Fibroblast of lung (primary cell): ENCODE measurements around the gene SEC23B. TPM values are rescaled to one million over a fixed set of nuclear protein-coding genes. Genes with fewer than 3 reads are reported as not detected.

Experiments used
- DNase-seq, 2 donors: peaks; one replicate each; pipeline versions ENCODE4 v3.0.0 to v3.0.0-alpha.2; 2010; ENCODE audit warnings: low read depth in 2 of 2
- H2AFZ ChIP-seq: 2 replicates; pipeline ENCODE4 v1.5.1; 2012; ENCODE audit warnings: low read length, control low read depth, inconsistent platforms
- H3K27ac ChIP-seq: 2 replicates; pipeline ENCODE4 v1.5.1; 2011; ENCODE audit warnings: low read length, control low read depth; ENCODE audit not compliant: insufficient read depth
- H3K27me3 ChIP-seq: 2 replicates; pipeline ENCODE4 v1.5.1; 2011; ENCODE audit warnings: mild to moderate bottlenecking, low read length; ENCODE audit not compliant: control insufficient read depth, insufficient read depth
- H3K36me3 ChIP-seq: 2 replicates; pipeline ENCODE4 v1.5.1; 2011; ENCODE audit warnings: low read length; ENCODE audit not compliant: control insufficient read depth, insufficient read depth
- H3K4me1 ChIP-seq: 2 replicates; pipeline ENCODE4 v1.5.1; 2011; ENCODE audit warnings: low read length; ENCODE audit not compliant: control insufficient read depth, insufficient read depth; ENCODE audit errors: extremely low read depth
- H3K4me2 ChIP-seq: 2 replicates; pipeline ENCODE4 v1.5.1; 2011; ENCODE audit warnings: low read length, control low read depth; ENCODE audit not compliant: insufficient read depth; ENCODE audit errors: extremely low read depth
- H3K4me3 ChIP-seq, 4 experiments: fragments of 200-600 bp in 1 of 4; sonication (generic) in 1 of 4; replicated peaks in 1 of 4; 2 replicates each; pipeline ENCODE4 v1.5.1; 2011 to 2016; ENCODE audit warnings: low read length in 4 of 4, low read depth in 3 of 4, mild to moderate bottlenecking in 3 of 4, control low read depth in 2 of 4, inconsistent platforms in 1 of 4, mixed read lengths in 1 of 4; ENCODE audit not compliant: insufficient read depth in 1 of 4; ENCODE audit errors: control extremely low read depth in 1 of 4
- H3K79me2 ChIP-seq: 2 replicates; pipeline ENCODE4 v1.5.1; 2012; ENCODE audit warnings: mild to moderate bottlenecking, low read length, inconsistent platforms; ENCODE audit not compliant: control insufficient read depth, insufficient read depth
- H3K9ac ChIP-seq: 2 replicates; pipeline ENCODE4 v1.5.1; 2011; ENCODE audit warnings: mild to moderate bottlenecking, low read length, control low read depth; ENCODE audit not compliant: insufficient read depth
- H3K9me3 ChIP-seq: 2 replicates; pipeline ENCODE4 v1.5.1; 2012; ENCODE audit warnings: low read depth, low read length; ENCODE audit not compliant: control insufficient read depth, insufficient read depth
- H4K20me1 ChIP-seq: 2 replicates; pipeline ENCODE4 v1.5.1; 2011; ENCODE audit warnings: low read length; ENCODE audit not compliant: control insufficient read depth, insufficient read depth; ENCODE audit errors: extremely low read depth
- CTCF ChIP-seq, 2 donors: IDR thresholded peaks in 1 of 2; conservative IDR thresholded peaks in 1 of 2; 1 replicate in 1 of 2; 2 replicates in 1 of 2; pipeline ENCODE4 v1.5.1; 2011 to 2012; ENCODE audit warnings: low read length in 2 of 2, control low read depth in 1 of 2, inconsistent platforms in 1 of 2, low read depth in 1 of 2, mild to moderate bottlenecking in 1 of 2
- EZH2 ChIP-seq: IDR thresholded peaks from 2 replicates; pipeline ENCODE4 v1.5.1; 2012; ENCODE audit warnings: low read length, control low read depth, mild to moderate bottlenecking; ENCODE audit errors: missing control alignments
- polyA plus RNA-seq, 2 donors: library from polyadenylated mRNA; depleted of rRNA in 1 of 2; stranded (reverse) in 1 of 2; unstranded in 1 of 2; fragments of >200 nt; gene quantifications; 2 replicates each; pipeline ENCODE4 v1.2.1, GENCODE V29; 2011 to 2012; ENCODE audit warnings: missing spikeins in 1 of 2
- total RNA-seq: library from RNA; depleted of rRNA; stranded (reverse); fragments of >200 nt; gene quantifications from 2 replicates; pipeline ENCODE4 v1.2.1, GENCODE V29; 2014

SEC23B gene
- total and polyA plus RNA-seq, 2 donors (not counting 1 experiment from before 2014, with no cell fraction given), result 51.0 to 52.0 TPM

GRCh38 chr20:18596270-18596669 is 88.5 kb downstream of the SEC23B start:
- no peak overlapping the region for H3K4me3 ChIP-seq
- H3K36me3 ChIP-seq, result peaks cover 2% of the 10 kb centered on the region
- H3K4me1 ChIP-seq, result no peaks in the 10 kb centered on the region
- no peak overlapping the region for H3K4me2 ChIP-seq
- no peak overlapping the region for H3K9ac ChIP-seq
- TF ChIP-seq CTCF (conservative IDR thresholded peaks at IDR 0.05 in 1 of 2, IDR thresholded peaks at IDR 0.05 in 1 of 2; ENCODE audit: low read depth in 1 of 2, low read length in 2 of 2) (no peak), EZH2 (no peak)
- no peaks in the 10 kb centered on the region for H3K79me2 ChIP-seq
- no peak for DNase-seq
- H3K27ac ChIP-seq, result no peak overlapping the region
- no peaks in the 10 kb centered on the region for H3K27me3 ChIP-seq
- no peaks in the 10 kb centered on the region for H3K9me3 ChIP-seq
- no peak overlapping the region for H2AFZ ChIP-seq
- no peaks in the 10 kb centered on the region for H4K20me1 ChIP-seq

GRCh38 chr20:18609741-18610140 is 102.0 kb downstream of the SEC23B start:
- no peak for TF ChIP-seq EZH2
- no peak for TF ChIP-seq CTCF (conservative IDR thresholded peaks at IDR 0.05 in 1 of 2, IDR thresholded peaks at IDR 0.05 in 1 of 2; ENCODE audit: low read depth in 1 of 2, low read length in 2 of 2)
- H3K4me3 ChIP-seq, result no peak overlapping the region
- H3K4me2 ChIP-seq, result no peak overlapping the region
- no peak overlapping the region for H3K27ac ChIP-seq
- no peak overlapping the region for H2AFZ ChIP-seq
- DNase-seq, result no peak
- no peaks in the 10 kb centered on the region for H3K79me2 ChIP-seq
- no peaks in the 10 kb centered on the region for H3K27me3 ChIP-seq
- no peaks in the 10 kb centered on the region for H3K36me3 ChIP-seq
- no peak overlapping the region for H3K9ac ChIP-seq
- no peaks in the 10 kb centered on the region for H4K20me1 ChIP-seq
- H3K9me3 ChIP-seq, result no peaks in the 10 kb centered on the region
- H3K4me1 ChIP-seq, result no peaks in the 10 kb centered on the region

Other genes with a start within 250 kb of the SEC23B start
- gene ZNF133, start 219.4 kb upstream of the SEC23B start, total RNA-seq, result 27.0 and 31.5 TPM in 2 replicates
- gene ZNF133, start 219.4 kb upstream of the SEC23B start, polyA plus RNA-seq, result 7.0 and 8.7 TPM in 2 replicates
- gene DZANK1, start 40.9 kb upstream of the SEC23B start, total RNA-seq, result 0.77 and 0.83 TPM in 2 replicates
- gene DZANK1, start 40.9 kb upstream of the SEC23B start, polyA plus RNA-seq, result 1.2 and 1.3 TPM in 2 replicates
- 15.4 and 20.5 TPM in 2 replicates for gene POLR3F, start 40.5 kb upstream of the SEC23B start, total RNA-seq
- gene POLR3F, start 40.5 kb upstream of the SEC23B start, polyA plus RNA-seq, result 11.2 and 11.3 TPM in 2 replicates
- 14.4 and 19.0 TPM in 2 replicates for gene RBBP9, start 10.7 kb upstream of the SEC23B start, total RNA-seq
- 19.2 and 22.1 TPM in 2 replicates for gene RBBP9, start 10.7 kb upstream of the SEC23B start, polyA plus RNA-seq
- gene SMIM26, start 59.5 kb downstream of the SEC23B start, total RNA-seq, result 76.0 and 115 TPM in 2 replicates
- 81.8 and 99.1 TPM in 2 replicates for gene SMIM26, start 59.5 kb downstream of the SEC23B start, polyA plus RNA-seq
- gene DTD1, start 80.1 kb downstream of the SEC23B start, total RNA-seq, result 50.8 and 71.0 TPM in 2 replicates
- 60.8 and 102 TPM in 2 replicates for gene DTD1, start 80.1 kb downstream of the SEC23B start, polyA plus RNA-seq